K562 (cell line): ENCODE measurements around the gene PIKFYVE. TPM values are rescaled to one million over a fixed set of nuclear protein-coding genes. Genes with fewer than 3 reads are reported as not detected.

ENCODE experiments used
- MAFG ChIP-seq: fragments of 450-650 bp; conservative IDR thresholded peaks from 2 replicates; pipeline ENCODE4 v1.6.1; 2016; ENCODE audit warnings: missing genetic modification characterization, missing compliant biosample characterization
- SMAD4 ChIP-seq: fragments of 250-450 bp; sonication (Bioruptor Pico); conservative IDR thresholded peaks from 2 replicates; pipeline ENCODE4 v1.8.0; 2021; ENCODE audit warnings: inconsistent platforms, mild to moderate bottlenecking, moderate library complexity
- SRSF7 ChIP-seq: fragments of 200-400 bp; formaldehyde crosslinking; optimal IDR thresholded peaks from 2 replicates; pipeline ENCODE3; 2017; ENCODE audit warnings: mild to moderate bottlenecking, low read depth, low read length
- ZNF76 ChIP-seq: fragments of 250-450 bp; sonication (Bioruptor Pico); IDR thresholded peaks from 2 replicates; pipeline ENCODE4 v1.4.0; 2020; ENCODE audit warnings: mild to moderate bottlenecking, moderate library complexity, borderline replicate concordance
- ZNF79 ChIP-seq: fragments of 250-450 bp; sonication (Bioruptor Pico); IDR thresholded peaks from 2 replicates; pipeline ENCODE4 v1.4.0; 2020; ENCODE audit warnings: low read depth, mild to moderate bottlenecking, moderate library complexity
- polyA plus RNA-seq, 8 experiments: library from polyadenylated mRNA; depleted of rRNA in 4 of 8; stranded (reverse) in 5 of 8; unstranded in 3 of 8; fragments of >200 nt; fragmentation: Nextera tagmentation in 2 of 8; fragmentation: Illumina TruSeq in 1 of 8; extraction: Ambion mirVana in 2 of 8; extraction: Trizol in 1 of 8; gene quantifications; 2 replicates each; pipeline versions ENCODE4 v1.2.1 to v1.2.3, GENCODE V29; 2011 to 2014; ENCODE audit warnings: inconsistent platforms in 1 of 8, missing spikeins in 1 of 8
- total RNA-seq, 7 experiments: library from RNA; depleted of rRNA in 6 of 7; stranded (reverse); fragments of >200 nt in 6 of 7; fragmentation: Illumina TruSeq in 2 of 7; extraction: Trizol in 2 of 7; gene quantifications; 2 replicates each; pipeline versions ENCODE4 v1.2.1 to v1.2.3, GENCODE V29; 2011 to 2021; ENCODE audit warnings: low replicate concordance in 1 of 7
- TF ChIP-seq, protein P1 (sequence below): fragments of 450-650 bp; formaldehyde crosslinking; IDR thresholded peaks from 2 replicates; pipeline ENCODE4 v1.4.0; 2020; ENCODE audit warnings: mild to moderate bottlenecking, moderate library complexity
- TF ChIP-seq, protein P2 (sequence below): sonication (generic); formaldehyde crosslinking; IDR thresholded peaks from 2 replicates; pipeline ENCODE4 v1.8.0; 2022; ENCODE audit warnings: mild to moderate bottlenecking, missing genetic modification reagents

Gene PIKFYVE
- total and polyA plus RNA-seq, 9 of the 15 experiments (the other 6 are each of a cell fraction or from before 2014, with no cell fraction given) = 3.6 to 25.6 (median 16.7) TPM

DNA sequence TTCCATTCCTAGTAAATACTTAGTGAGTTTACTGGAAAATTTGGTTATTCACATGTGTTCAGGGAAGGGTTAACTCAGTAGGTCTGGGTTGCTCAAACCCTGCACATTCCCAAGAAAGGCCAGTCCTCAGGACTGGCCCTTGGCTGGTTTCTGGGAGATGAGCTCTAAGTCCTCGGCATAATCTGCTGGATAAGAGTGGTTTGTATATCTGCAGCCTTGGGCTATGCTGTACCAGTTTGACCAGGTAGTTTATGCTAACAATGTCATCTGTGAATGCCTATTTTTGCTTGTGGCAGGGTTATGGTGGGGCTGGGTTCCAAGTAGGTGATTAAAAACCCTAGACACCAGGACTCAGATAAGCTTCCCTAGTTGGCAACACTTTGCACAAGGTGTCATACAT, 133.1 kb downstream of the PIKFYVE start (continued):
- TF ChIP-seq, protein P1, sequence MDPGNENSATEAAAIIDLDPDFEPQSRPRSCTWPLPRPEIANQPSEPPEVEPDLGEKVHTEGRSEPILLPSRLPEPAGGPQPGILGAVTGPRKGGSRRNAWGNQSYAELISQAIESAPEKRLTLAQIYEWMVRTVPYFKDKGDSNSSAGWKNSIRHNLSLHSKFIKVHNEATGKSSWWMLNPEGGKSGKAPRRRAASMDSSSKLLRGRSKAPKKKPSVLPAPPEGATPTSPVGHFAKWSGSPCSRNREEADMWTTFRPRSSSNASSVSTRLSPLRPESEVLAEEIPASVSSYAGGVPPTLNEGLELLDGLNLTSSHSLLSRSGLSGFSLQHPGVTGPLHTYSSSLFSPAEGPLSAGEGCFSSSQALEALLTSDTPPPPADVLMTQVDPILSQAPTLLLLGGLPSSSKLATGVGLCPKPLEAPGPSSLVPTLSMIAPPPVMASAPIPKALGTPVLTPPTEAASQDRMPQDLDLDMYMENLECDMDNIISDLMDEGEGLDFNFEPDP = no peak
- no peak for TF ChIP-seq ZNF79 (CRISPR knock-in tag)
- TF ChIP-seq, protein P2, sequence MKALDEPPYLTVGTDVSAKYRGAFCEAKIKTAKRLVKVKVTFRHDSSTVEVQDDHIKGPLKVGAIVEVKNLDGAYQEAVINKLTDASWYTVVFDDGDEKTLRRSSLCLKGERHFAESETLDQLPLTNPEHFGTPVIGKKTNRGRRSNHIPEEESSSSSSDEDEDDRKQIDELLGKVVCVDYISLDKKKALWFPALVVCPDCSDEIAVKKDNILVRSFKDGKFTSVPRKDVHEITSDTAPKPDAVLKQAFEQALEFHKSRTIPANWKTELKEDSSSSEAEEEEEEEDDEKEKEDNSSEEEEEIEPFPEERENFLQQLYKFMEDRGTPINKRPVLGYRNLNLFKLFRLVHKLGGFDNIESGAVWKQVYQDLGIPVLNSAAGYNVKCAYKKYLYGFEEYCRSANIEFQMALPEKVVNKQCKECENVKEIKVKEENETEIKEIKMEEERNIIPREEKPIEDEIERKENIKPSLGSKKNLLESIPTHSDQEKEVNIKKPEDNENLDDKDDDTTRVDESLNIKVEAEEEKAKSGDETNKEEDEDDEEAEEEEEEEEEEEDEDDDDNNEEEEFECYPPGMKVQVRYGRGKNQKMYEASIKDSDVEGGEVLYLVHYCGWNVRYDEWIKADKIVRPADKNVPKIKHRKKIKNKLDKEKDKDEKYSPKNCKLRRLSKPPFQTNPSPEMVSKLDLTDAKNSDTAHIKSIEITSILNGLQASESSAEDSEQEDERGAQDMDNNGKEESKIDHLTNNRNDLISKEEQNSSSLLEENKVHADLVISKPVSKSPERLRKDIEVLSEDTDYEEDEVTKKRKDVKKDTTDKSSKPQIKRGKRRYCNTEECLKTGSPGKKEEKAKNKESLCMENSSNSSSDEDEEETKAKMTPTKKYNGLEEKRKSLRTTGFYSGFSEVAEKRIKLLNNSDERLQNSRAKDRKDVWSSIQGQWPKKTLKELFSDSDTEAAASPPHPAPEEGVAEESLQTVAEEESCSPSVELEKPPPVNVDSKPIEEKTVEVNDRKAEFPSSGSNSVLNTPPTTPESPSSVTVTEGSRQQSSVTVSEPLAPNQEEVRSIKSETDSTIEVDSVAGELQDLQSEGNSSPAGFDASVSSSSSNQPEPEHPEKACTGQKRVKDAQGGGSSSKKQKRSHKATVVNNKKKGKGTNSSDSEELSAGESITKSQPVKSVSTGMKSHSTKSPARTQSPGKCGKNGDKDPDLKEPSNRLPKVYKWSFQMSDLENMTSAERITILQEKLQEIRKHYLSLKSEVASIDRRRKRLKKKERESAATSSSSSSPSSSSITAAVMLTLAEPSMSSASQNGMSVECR (CRISPR knock-in tag) = no peak
- no peak for TF ChIP-seq SRSF7
- no peak for TF ChIP-seq SMAD4 (CRISPR knock-in tag)
- TF ChIP-seq ZNF76 (CRISPR knock-in tag) = no peak
- no peak for TF ChIP-seq MAFG (tag)
